Right lobe of liver (tissue), 6 donors: ENCODE measurements around the gene MCM10. TPM values are rescaled to one million over a fixed set of nuclear protein-coding genes. Genes with fewer than 3 reads are reported as not detected.

Source experiments
- ATAC-seq, 4 donors: fragments of 200-7000 bp; cut with Tn5 transposase; one replicate each; pipeline ENCODE4 v1.9.1; 2020; ENCODE audit warnings: mild to moderate bottlenecking in 4 of 4, moderate library complexity in 4 of 4
- DNase-seq, 3 donors: peaks; one replicate each; pipeline ENCODE4 v3.0.0-alpha.2; 2020
- H3K27ac ChIP-seq, 3 donors: fragments of 200-600 bp; one replicate each; pipeline ENCODE4 v1.8.0; 2022
- H3K27me3 ChIP-seq, 2 donors: fragments of 200-600 bp; one replicate each; pipeline ENCODE4 v1.8.0; 2022
- H3K36me3 ChIP-seq, 4 donors: fragments of 200-600 bp; sonication (generic) in 1 of 4; one replicate each; pipeline versions ENCODE4 v1.5.1 to v1.8.0; 2017 to 2022; ENCODE audit warnings: control low read depth in 1 of 4
- H3K4me1 ChIP-seq, 4 donors: fragments of 200-600 bp; sonication (generic) in 1 of 4; one replicate each; pipeline versions ENCODE4 v1.5.1 to v1.8.0; 2017 to 2022; ENCODE audit warnings: control low read depth in 1 of 4
- H3K4me3 ChIP-seq, 3 donors: fragments of 200-600 bp; one replicate each; pipeline ENCODE4 v1.8.0; 2022
- H3K9me3 ChIP-seq, 4 donors: fragments of 200-600 bp; sonication (generic) in 1 of 4; one replicate each; pipeline versions ENCODE4 v1.5.1 to v1.8.0; 2017 to 2022; ENCODE audit warnings: control low read depth in 1 of 4
- POLR2A ChIP-seq: fragments of 450-650 bp; IDR thresholded peaks from one replicate; pipeline ENCODE4 v1.6.1; 2017; ENCODE audit warnings: antibody characterized with exemption, mild to moderate bottlenecking
- WGBS: methylation state at CpG from one replicate; pipeline ENCODE4 v1.1.6; 2018; ENCODE audit warnings: low coverage, low lambda C conversion rate; ENCODE audit not compliant: insufficient coverage; ENCODE audit errors: missing lambda C conversion rate; 5-methylcytosine and 5-hydroxymethylcytosine counted together
- intact Hi-C, 2 donors: fragments of 100-400 bp; cut with DNase I; formaldehyde crosslinking; loops; one replicate each; pipeline versions ENCODE4 v1.11.2 to v1.14.1; 2022
- total RNA-seq, 6 experiments: library from RNA; depleted of rRNA in 2 of 6; stranded (reverse); fragments of >200 nt in 2 of 6; fragmentation: NEBNext Ultra II Directional in 3 of 6; extraction: Animal tissue kit (Norgen Biotek cat#: 25700) in 3 of 6; gene quantifications; one replicate each; pipeline versions ENCODE4 v1.1.0 to v1.2.4, GENCODE V29; 2016 to 2023
- TF ChIP-seq, protein P1 (sequence below), 4 donors: fragments of 200-600 bp in 3 of 4; fragments of 450-650 bp in 1 of 4; IDR thresholded peaks; one replicate each; pipeline versions ENCODE4 v1.5.1 to v1.8.0; 2016 to 2022; ENCODE audit warnings: antibody characterized with exemption in 4 of 4, mild to moderate bottlenecking in 2 of 4
- donor health status: DM: no; HTN: yes; CAD: no.
- donor health status: DM: no; HTN: no; CAD: no.
- donor health status: DM: no; HTN: no; CAD: no.
- donor health status: DM: no; HTN: yes; CAD: no.
- donor health status: DM: no; HTN: yes; CAD: no.

Gene MCM10
- total RNA-seq, 6 experiments from 2014 or later, result 0.05 to 6.4 (median 0.64) TPM; not detected in 1

DNA sequence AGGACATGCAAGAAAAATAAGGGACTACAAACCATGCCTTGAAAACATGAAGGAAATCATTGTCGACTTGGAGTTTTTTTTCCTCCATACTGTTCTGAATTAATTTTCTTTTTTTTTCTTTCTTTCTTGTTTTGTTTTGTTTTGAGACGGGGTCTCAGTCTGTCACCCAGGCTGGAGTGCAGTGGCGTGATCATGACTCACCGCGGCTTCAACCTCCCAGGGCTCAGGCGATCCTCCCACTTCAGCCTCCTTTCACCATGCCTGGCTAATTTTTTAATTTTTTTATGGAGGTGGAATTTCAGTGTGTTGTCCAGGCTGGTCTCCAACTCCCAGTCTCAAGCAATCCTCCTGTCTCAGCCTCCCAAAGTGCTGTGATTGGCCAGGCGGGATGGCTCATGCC is 61.2 kb downstream of the MCM10 start:
- ATAC-seq, result no peak
- Histone ChIP-seq H3K4me3 (no peak overlapping the region), H3K9me3 (no peaks in the 10 kb centered on the region), H3K27me3 (no peaks in the 10 kb centered on the region), H3K4me1 (no peaks in the 10 kb centered on the region), H3K27ac (no peak overlapping the region), H3K36me3 (no peaks in the 10 kb centered on the region)
- 93% methylated on average over 7 of the region's 7 CpGs for WGBS
- intact Hi-C loops, result no loop called here
- no peak for TF ChIP-seq POLR2A
- TF ChIP-seq, protein P1, sequence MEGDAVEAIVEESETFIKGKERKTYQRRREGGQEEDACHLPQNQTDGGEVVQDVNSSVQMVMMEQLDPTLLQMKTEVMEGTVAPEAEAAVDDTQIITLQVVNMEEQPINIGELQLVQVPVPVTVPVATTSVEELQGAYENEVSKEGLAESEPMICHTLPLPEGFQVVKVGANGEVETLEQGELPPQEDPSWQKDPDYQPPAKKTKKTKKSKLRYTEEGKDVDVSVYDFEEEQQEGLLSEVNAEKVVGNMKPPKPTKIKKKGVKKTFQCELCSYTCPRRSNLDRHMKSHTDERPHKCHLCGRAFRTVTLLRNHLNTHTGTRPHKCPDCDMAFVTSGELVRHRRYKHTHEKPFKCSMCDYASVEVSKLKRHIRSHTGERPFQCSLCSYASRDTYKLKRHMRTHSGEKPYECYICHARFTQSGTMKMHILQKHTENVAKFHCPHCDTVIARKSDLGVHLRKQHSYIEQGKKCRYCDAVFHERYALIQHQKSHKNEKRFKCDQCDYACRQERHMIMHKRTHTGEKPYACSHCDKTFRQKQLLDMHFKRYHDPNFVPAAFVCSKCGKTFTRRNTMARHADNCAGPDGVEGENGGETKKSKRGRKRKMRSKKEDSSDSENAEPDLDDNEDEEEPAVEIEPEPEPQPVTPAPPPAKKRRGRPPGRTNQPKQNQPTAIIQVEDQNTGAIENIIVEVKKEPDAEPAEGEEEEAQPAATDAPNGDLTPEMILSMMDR (IDR thresholded peaks at IDR 0.05), result no peak
- DNase-seq, result peak in 1 of 3 donors; percentile 15

DNA sequence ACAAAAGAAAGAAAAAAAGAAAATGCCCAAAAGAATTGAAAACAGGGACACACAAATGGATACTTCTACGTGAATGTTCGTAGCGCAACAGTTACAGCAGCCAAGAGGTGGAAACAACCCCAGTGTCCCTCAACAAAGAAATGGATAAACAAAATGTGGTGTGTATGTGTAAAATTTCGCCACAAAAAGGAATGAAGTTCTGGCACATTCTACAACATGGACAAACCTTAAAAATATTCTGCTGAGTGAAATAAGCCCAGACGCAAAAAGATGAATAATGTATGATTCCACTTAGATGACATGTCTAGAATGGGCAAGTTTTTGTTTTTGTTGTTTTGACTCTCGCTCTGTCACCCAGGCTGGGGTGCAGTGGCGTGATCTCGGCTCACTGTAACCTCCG is 61.9 kb downstream of the MCM10 start:
- Histone ChIP-seq H3K4me3 (no peak overlapping the region), H3K4me1 (no peaks in the 10 kb centered on the region), H3K36me3 (no peaks in the 10 kb centered on the region), H3K27ac (no peak overlapping the region), H3K9me3 (no peaks in the 10 kb centered on the region), H3K27me3 (no peaks in the 10 kb centered on the region)
- TF ChIP-seq POLR2A, result no peak
- TF ChIP-seq, protein P1 (IDR thresholded peaks at IDR 0.05), result no peak
- intact Hi-C loops, result no loop called here
- DNase-seq (no peak), ATAC-seq (no peak)
- WGBS, result 97% methylated on average over 9 of the region's 9 CpGs

DNA sequence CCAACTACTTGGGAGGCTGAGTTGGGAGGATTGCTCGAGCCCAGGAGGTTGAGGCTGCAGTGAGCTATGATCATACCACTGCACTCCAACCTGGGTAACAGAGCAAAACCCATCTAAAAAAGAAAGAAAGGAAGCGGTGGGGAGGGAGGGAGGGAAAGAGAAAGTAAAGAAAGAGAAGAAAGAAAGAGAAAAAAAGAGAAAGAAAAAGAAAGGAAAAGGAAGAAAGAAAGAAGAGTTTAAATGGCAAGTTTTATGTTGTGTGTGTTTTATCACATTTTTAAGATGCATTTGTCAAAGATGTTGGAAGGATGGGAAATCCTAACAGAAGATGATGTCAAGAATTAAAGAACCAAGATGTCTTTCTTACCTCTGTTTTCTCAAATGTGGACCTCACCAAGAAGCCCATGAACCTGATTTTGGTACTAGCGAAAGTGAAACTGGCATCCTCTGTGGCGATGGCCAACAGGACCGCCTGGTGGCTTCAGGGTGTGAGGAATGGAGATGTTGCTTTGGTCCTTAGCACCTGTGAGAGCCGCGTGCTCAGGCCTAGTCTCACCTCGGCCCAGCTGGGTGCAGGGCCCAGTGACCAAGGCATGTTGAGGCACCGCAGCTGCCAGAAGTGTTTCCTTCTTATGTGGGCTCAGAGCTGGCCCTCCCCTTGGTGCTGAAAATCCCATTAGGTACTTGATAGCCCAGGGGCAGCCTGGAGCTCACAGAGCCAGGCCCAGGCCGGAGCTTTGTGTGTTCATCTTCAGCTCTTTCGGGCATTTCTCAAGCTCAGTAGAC is 63.0 kb downstream of the MCM10 start:
- DNase-seq (no peak), ATAC-seq (no peak)
- Histone ChIP-seq H3K27ac (no peak overlapping the region), H3K9me3 (no peaks in the 10 kb centered on the region), H3K4me3 (no peak overlapping the region), H3K36me3 (no peaks in the 10 kb centered on the region), H3K4me1 (no peaks in the 10 kb centered on the region), H3K27me3 (no peaks in the 10 kb centered on the region)
- WGBS, result 71% methylated on average over 4 of the region's 11 CpGs
- intact Hi-C loops, result no loop called here
- TF ChIP-seq POLR2A, result no peak
- TF ChIP-seq, protein P1 (IDR thresholded peaks at IDR 0.05), result no peak

DNA sequence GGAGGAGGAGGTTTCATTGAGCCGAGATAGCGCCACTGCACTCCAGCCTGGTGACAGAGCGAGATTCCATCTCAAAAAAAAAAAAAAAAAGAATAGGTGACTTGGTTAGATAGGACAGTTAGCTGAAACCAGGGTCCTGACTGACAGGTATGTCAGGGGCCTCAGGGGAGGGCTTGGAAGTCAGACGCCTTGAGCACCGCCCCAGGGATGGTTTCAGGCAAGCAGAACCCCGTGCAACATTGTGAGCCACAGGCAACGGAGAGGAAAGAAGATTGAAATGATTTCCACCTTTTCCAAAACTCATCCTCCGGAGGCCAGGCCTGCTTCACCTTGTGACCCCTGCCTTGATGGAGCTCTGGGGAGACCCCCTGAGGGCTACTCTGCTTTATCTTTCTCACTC is 64.2 kb downstream of the MCM10 start:
- Histone ChIP-seq H3K36me3 (no peaks in the 10 kb centered on the region), H3K4me3 (no peak overlapping the region), H3K4me1 (no peaks in the 10 kb centered on the region), H3K9me3 (no peaks in the 10 kb centered on the region), H3K27me3 (no peaks in the 10 kb centered on the region), H3K27ac (no peak overlapping the region)
- intact Hi-C loops, result no loop called here
- no peak for TF ChIP-seq POLR2A
- TF ChIP-seq, protein P1 (IDR thresholded peaks at IDR 0.05), result no peak
- no peak for ATAC-seq
- WGBS, result 90% methylated on average over 4 of the region's 8 CpGs
- DNase-seq, result peak in 1 of 3 donors; percentile 9
